Measurements from ENCODE around the gene BBC3.
"Not testable (repeated sequence)": the region's sequence is repeated elsewhere in the genome, so short reads cannot be mapped to it uniquely, and the experiment has no call there.

BBC3 gene

GRCh38 chr19:47230921-47231214 is at the start of gene BBC3:
BBC3 (minus strand) TSS chr19:47231199; CDS start chr19:47228431, 2,768 bp downstream.
- DNase-seq: no peak

GRCh38 chr19:47280183-47280797 is 49.3 kb upstream of the BBC3 start:
- peak in 1 of 2 experiments; percentile 59 for DNase-seq

GRCh38 chr19:47276513-47276912 is 45.5 kb upstream of the BBC3 start:
- DNase-seq: not testable (repeated sequence)

GRCh38 chr19:47275791-47276461 is 44.9 kb upstream of the BBC3 start:
- DNase-seq: no peak

- DNase-seq: no peak
Measured at GRCh38 chr19:47274891-47275761, 44.1 kb upstream of the BBC3 start.

- DNase-seq: peak; percentile 63 to 83
Measured at GRCh38 chr19:47274071-47274890, 43.3 kb upstream of the BBC3 start, which contains the start of gene INAFM1. INAFM1 (plus strand) TSS chr19:47274885; CDS start chr19:47274920, 35 bp downstream.

GRCh38 chr19:47273313-47274070 is 42.5 kb upstream of the BBC3 start:
- DNase-seq: peak; percentile 72 to 74

- DNase-seq: no peak
Measured at GRCh38 chr19:47272448-47273312, 41.7 kb upstream of the BBC3 start.

GRCh38 chr19:47271949-47272348 is 41.0 kb upstream of the BBC3 start:
- DNase-seq: no peak

- no peak for DNase-seq
Measured at GRCh38 chr19:47270408-47270807, 39.4 kb upstream of the BBC3 start.

- DNase-seq: no peak
Measured at GRCh38 chr19:47269596-47269995, 38.6 kb upstream of the BBC3 start.

- DNase-seq: no peak
Measured at GRCh38 chr19:47268028-47268427, 37.0 kb upstream of the BBC3 start.

- DNase-seq: no peak
Measured at GRCh38 chr19:47267350-47267759, 36.4 kb upstream of the BBC3 start.

- no peak for DNase-seq
Measured at GRCh38 chr19:47266401-47266941, 35.5 kb upstream of the BBC3 start.

- DNase-seq: no peak
Measured at GRCh38 chr19:47264629-47265028, 33.6 kb upstream of the BBC3 start.

- DNase-seq: not testable (repeated sequence)
Measured at GRCh38 chr19:47261946-47262793, 31.2 kb upstream of the BBC3 start.

- no peak for DNase-seq
Measured at GRCh38 chr19:47260476-47260875, 29.5 kb upstream of the BBC3 start.

- DNase-seq: no peak
Measured at GRCh38 chr19:47258895-47259555, 28.0 kb upstream of the BBC3 start.

- DNase-seq: no peak
Measured at GRCh38 chr19:47258434-47258833, 27.4 kb upstream of the BBC3 start.

All from SHP77 (cell line).